HepG2 (cell line): Measurements from ENCODE around the gene MYBPC2. TPM values are rescaled to one million over a fixed set of nuclear protein-coding genes. Genes with fewer than 3 reads are reported as not detected.

ENCODE experiments used
- AGO1 ChIP-seq: fragments of 200-400 bp; formaldehyde crosslinking; IDR thresholded peaks from 2 replicates; pipeline ENCODE4 v1.6.1; 2017; ENCODE audit warnings: mild to moderate bottlenecking, low read depth, low read length, moderate library complexity; ENCODE audit not compliant: poor library complexity, severe bottlenecking
- ETV5 ChIP-seq: IDR thresholded peaks from 2 replicates; pipeline ENCODE4 v1.6.1; 2018; ENCODE audit warnings: missing biosample characterization, missing genetic modification reagents, inconsistent platforms, borderline replicate concordance
- FOSL1 ChIP-seq: sonication (generic); formaldehyde crosslinking; IDR thresholded peaks from 2 replicates; pipeline ENCODE4 v1.9.0; 2021; ENCODE audit warnings: missing genetic modification reagents, borderline replicate concordance
- HMGXB4 ChIP-seq, 2 experiments: sonication (generic) in 1 of 2; formaldehyde crosslinking in 1 of 2; IDR thresholded peaks; 2 replicates each; pipeline versions ENCODE4 v1.4.0 to v1.6.1; 2018 to 2020; ENCODE audit warnings: missing genetic modification reagents in 2 of 2, borderline replicate concordance in 1 of 2, low read depth in 1 of 2, mild to moderate bottlenecking in 1 of 2, missing biosample characterization in 1 of 2
- KDM2A ChIP-seq: sonication (generic); formaldehyde crosslinking; IDR thresholded peaks from 2 replicates; pipeline ENCODE4 v1.4.0; 2020; ENCODE audit warnings: low read depth, missing genetic modification reagents, borderline replicate concordance
- MBNL3 ChIP-seq: fragments of 250-450 bp; sonication (Bioruptor Pico); conservative IDR thresholded peaks from 2 replicates; pipeline ENCODE4 v1.8.0; 2022; ENCODE audit warnings: mild to moderate bottlenecking, inconsistent platforms
- PHF8 ChIP-seq: sonication (generic); formaldehyde crosslinking; IDR thresholded peaks from 2 replicates; pipeline ENCODE4 v1.5.0; 2020; ENCODE audit warnings: missing genetic modification reagents
- POLR2AphosphoS2 ChIP-seq: IDR thresholded peaks from 2 replicates; pipeline ENCODE4 v1.6.1; 2011; ENCODE audit warnings: low read depth, low read length, improper control_type of control experiment
- POLR2G ChIP-seq: fragments of 200-400 bp; formaldehyde crosslinking; IDR thresholded peaks from 2 replicates; pipeline ENCODE4 v1.6.1; 2018; ENCODE audit warnings: mild to moderate bottlenecking, low read depth, low read length, moderate library complexity
- RCOR2 ChIP-seq: IDR thresholded peaks from 2 replicates; pipeline ENCODE4 v1.6.1; 2016; ENCODE audit warnings: missing biosample characterization, missing genetic modification reagents
- REPIN1 ChIP-seq: sonication (generic); formaldehyde crosslinking; IDR thresholded peaks from 2 replicates; pipeline ENCODE4 v1.8.0; 2022; ENCODE audit warnings: missing genetic modification reagents, low read depth, mild to moderate bottlenecking, borderline replicate concordance
- SP4 ChIP-seq: sonication (generic); formaldehyde crosslinking; IDR thresholded peaks from 2 replicates; pipeline ENCODE4 v1.8.1; 2023; ENCODE audit warnings: mild to moderate bottlenecking, missing genetic modification reagents
- TFDP2 ChIP-seq: sonication (generic); formaldehyde crosslinking; IDR thresholded peaks from 2 replicates; pipeline ENCODE4 v1.4.0; 2020; ENCODE audit warnings: missing genetic modification reagents
- YEATS2 ChIP-seq: sonication (generic); formaldehyde crosslinking; IDR thresholded peaks from 2 replicates; pipeline ENCODE4 v1.4.0; 2020; ENCODE audit warnings: missing genetic modification reagents, borderline replicate concordance
- ZFY ChIP-seq: sonication (generic); formaldehyde crosslinking; IDR thresholded peaks from 2 replicates; pipeline ENCODE4 v1.4.0; 2020; ENCODE audit warnings: missing genetic modification reagents
- ZNF367 ChIP-seq: sonication (generic); formaldehyde crosslinking; IDR thresholded peaks from 2 replicates; pipeline ENCODE4 v1.4.0; 2020; ENCODE audit warnings: missing genetic modification reagents, borderline replicate concordance
- ZNF563 ChIP-seq: sonication (generic); formaldehyde crosslinking; IDR thresholded peaks from 2 replicates; pipeline ENCODE4 v1.8.0; 2022; ENCODE audit warnings: mild to moderate bottlenecking, moderate library complexity, missing genetic modification reagents
- ZNF704 ChIP-seq: sonication (generic); formaldehyde crosslinking; IDR thresholded peaks from 2 replicates; pipeline ENCODE4 v1.8.1; 2023; ENCODE audit warnings: mild to moderate bottlenecking, inconsistent platforms, moderate library complexity, missing genetic modification reagents, borderline replicate concordance
- ZNF780A ChIP-seq: sonication (generic); formaldehyde crosslinking; IDR thresholded peaks from 2 replicates; pipeline ENCODE4 v1.8.0; 2022; ENCODE audit warnings: mild to moderate bottlenecking, missing genetic modification reagents, moderate library complexity
- polyA plus RNA-seq, 8 experiments: library from polyadenylated mRNA; depleted of rRNA in 3 of 8; stranded (reverse) in 7 of 8; unstranded in 1 of 8; fragments of >200 nt; fragmentation: Illumina TruSeq in 4 of 8; extraction: Trizol in 4 of 8; gene quantifications; 2 replicates each; pipeline versions ENCODE4 v1.2.1 to v1.2.3, GENCODE V29; 2011 to 2016; ENCODE audit warnings: low read depth in 4 of 8, missing spikeins in 1 of 8, mixed read lengths in 1 of 8; ENCODE audit not compliant: insufficient read depth in 1 of 8
- total RNA-seq, 5 experiments: library from RNA; depleted of rRNA; stranded (reverse); fragments of >200 nt; fragmentation: Illumina TruSeq; extraction: Trizol; gene quantifications; 2 replicates each; pipeline ENCODE4 v1.2.3, GENCODE V29; 2016; ENCODE audit warnings: low read depth in 1 of 5
- TF ChIP-seq, protein P1 (sequence below): fragments of 450-650 bp; IDR thresholded peaks from 2 replicates; pipeline ENCODE4 v1.6.1; 2017
- TF ChIP-seq, protein P2 (sequence below): sonication (generic); formaldehyde crosslinking; IDR thresholded peaks from 2 replicates; pipeline ENCODE4 v1.4.0; 2020; ENCODE audit warnings: missing genetic modification reagents

The MYBPC2 gene
- total and polyA plus RNA-seq, 2 of the 13 experiments (the other 11 are each of a cell fraction or from before 2014, with no cell fraction given): not detected

- TF ChIP-seq TFDP2 (CRISPR knock-in tag): peak; percentile 28; the same call in 1 of the 2 replicates
- peak; percentile 64 for TF ChIP-seq ZFY
- no peak for TF ChIP-seq POLR2G
- no peak for TF ChIP-seq FOSL1
- TF ChIP-seq ZNF563 (CRISPR knock-in tag): 0 out of 2 replicates have a peak, but pooled peaks have one; percentile 28
- TF ChIP-seq ZNF704 (CRISPR knock-in tag): no peak
- no peak for TF ChIP-seq RCOR2
- TF ChIP-seq AGO1: peak; percentile 34
- no peak for TF ChIP-seq MBNL3
- TF ChIP-seq ZNF367: no peak
- TF ChIP-seq POLR2AphosphoS2: no peak
- TF ChIP-seq ETV5 (CRISPR knock-in tag): 0 out of 2 replicates have a peak, but pooled peaks have one; percentile 10
- TF ChIP-seq ZNF780A (CRISPR knock-in tag): no peak
- TF ChIP-seq, protein P1, sequence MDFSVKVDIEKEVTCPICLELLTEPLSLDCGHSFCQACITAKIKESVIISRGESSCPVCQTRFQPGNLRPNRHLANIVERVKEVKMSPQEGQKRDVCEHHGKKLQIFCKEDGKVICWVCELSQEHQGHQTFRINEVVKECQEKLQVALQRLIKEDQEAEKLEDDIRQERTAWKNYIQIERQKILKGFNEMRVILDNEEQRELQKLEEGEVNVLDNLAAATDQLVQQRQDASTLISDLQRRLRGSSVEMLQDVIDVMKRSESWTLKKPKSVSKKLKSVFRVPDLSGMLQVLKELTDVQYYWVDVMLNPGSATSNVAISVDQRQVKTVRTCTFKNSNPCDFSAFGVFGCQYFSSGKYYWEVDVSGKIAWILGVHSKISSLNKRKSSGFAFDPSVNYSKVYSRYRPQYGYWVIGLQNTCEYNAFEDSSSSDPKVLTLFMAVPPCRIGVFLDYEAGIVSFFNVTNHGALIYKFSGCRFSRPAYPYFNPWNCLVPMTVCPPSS: no peak
- TF ChIP-seq SP4 (CRISPR knock-in tag): peak; percentile 62; the same call in 1 of the 2 replicates
- TF ChIP-seq, protein P2, sequence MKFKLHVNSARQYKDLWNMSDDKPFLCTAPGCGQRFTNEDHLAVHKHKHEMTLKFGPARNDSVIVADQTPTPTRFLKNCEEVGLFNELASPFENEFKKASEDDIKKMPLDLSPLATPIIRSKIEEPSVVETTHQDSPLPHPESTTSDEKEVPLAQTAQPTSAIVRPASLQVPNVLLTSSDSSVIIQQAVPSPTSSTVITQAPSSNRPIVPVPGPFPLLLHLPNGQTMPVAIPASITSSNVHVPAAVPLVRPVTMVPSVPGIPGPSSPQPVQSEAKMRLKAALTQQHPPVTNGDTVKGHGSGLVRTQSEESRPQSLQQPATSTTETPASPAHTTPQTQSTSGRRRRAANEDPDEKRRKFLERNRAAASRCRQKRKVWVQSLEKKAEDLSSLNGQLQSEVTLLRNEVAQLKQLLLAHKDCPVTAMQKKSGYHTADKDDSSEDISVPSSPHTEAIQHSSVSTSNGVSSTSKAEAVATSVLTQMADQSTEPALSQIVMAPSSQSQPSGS (CRISPR knock-in tag): no peak
- TF ChIP-seq YEATS2: 0 out of 2 replicates have a peak, but pooled peaks have one; percentile 49
- TF ChIP-seq REPIN1 (CRISPR knock-in tag): peak; percentile 26; the same call in 1 of the 2 replicates
- TF ChIP-seq PHF8 (CRISPR knock-in tag): peak; percentile 58
- TF ChIP-seq KDM2A: peak; percentile 63; the same call in 1 of the 2 replicates
- TF ChIP-seq HMGXB4 (CRISPR knock-in tag; IDR thresholded peaks at IDR 0.05; ENCODE audit: borderline replicate concordance in 1 of 2, low read depth in 1 of 2): peak; percentile 43 to 62; a peak in 3 of 4 replicates
Observed at GRCh38 chr19:50431343-50432220, 1.1 kb upstream of the MYBPC2 start (continued).
